NB4 (cell line): ENCODE results near the gene PDE4B.

Experiments used
- POLR2A ChIP-seq: IDR thresholded peaks from 2 replicates; pipeline ENCODE4 v1.6.1; 2011; ENCODE audit warnings: mild to moderate bottlenecking; ENCODE audit not compliant: insufficient read length; ENCODE audit errors: extremely low read depth
- TF ChIP-seq, protein P1 (sequence below): IDR thresholded peaks from one replicate; pipeline ENCODE4 v1.5.1; 2012; ENCODE audit warnings: low read depth, low read length

DNA sequence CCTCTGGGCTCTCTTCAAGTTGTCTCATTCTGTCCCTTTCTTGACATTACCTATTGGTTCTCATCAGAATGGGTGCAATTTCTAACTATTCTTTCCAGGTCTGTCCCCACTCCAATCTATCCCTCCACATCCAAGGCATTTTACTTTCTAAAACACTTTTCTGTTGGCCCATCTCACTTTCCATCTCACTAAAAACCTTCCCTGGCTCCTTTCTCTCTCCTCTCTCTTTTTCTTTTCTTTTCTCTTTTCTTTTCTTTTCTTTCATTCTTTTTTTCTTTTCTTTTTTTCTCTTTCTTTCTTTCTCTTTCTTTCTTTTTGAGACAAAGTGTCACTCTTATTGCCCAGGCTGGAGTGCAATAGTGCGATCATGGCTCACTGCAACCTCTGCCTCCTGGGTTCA, 462.1 kb downstream of the PDE4B start:
- TF ChIP-seq, protein P1, sequence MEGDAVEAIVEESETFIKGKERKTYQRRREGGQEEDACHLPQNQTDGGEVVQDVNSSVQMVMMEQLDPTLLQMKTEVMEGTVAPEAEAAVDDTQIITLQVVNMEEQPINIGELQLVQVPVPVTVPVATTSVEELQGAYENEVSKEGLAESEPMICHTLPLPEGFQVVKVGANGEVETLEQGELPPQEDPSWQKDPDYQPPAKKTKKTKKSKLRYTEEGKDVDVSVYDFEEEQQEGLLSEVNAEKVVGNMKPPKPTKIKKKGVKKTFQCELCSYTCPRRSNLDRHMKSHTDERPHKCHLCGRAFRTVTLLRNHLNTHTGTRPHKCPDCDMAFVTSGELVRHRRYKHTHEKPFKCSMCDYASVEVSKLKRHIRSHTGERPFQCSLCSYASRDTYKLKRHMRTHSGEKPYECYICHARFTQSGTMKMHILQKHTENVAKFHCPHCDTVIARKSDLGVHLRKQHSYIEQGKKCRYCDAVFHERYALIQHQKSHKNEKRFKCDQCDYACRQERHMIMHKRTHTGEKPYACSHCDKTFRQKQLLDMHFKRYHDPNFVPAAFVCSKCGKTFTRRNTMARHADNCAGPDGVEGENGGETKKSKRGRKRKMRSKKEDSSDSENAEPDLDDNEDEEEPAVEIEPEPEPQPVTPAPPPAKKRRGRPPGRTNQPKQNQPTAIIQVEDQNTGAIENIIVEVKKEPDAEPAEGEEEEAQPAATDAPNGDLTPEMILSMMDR, result no peak
- TF ChIP-seq POLR2A, result no peak
